Esophagus muscularis mucosa (tissue), 4 donors: ENCODE data around the gene CDH15. TPM values are rescaled to one million over a fixed set of nuclear protein-coding genes. Genes with fewer than 3 reads are reported as not detected.

Experiments used
- DNase-seq: peaks from one replicate; pipeline ENCODE4 v3.0.0-alpha.2; 2017; ENCODE audit errors: extremely low spot score
- H3K27ac ChIP-seq, 4 donors: fragments of 200-600 bp; sonication (generic); replicated peaks in 1 of 4; 1 replicate in 3 of 4; 2 replicates in 1 of 4; pipeline ENCODE4 v1.5.1; 2016 to 2019; ENCODE audit warnings: mild to moderate bottlenecking in 1 of 4
- H3K27me3 ChIP-seq, 4 donors: fragments of 200-600 bp; sonication (generic); one replicate each; pipeline versions ENCODE4 v1.5.1 to v1.6.0; 2016 to 2019
- H3K36me3 ChIP-seq, 4 donors: fragments of 200-600 bp; sonication (generic); one replicate each; pipeline ENCODE4 v1.5.1; 2016 to 2019
- H3K4me1 ChIP-seq, 4 donors: fragments of 200-600 bp; sonication (generic); one replicate each; pipeline ENCODE4 v1.5.1; 2016 to 2019
- H3K4me3 ChIP-seq, 4 donors: fragments of 200-600 bp; sonication (generic); 1 replicate in 2 of 4; 2 replicates in 2 of 4; pipeline ENCODE4 v1.5.1; 2016 to 2019; ENCODE audit warnings: mild to moderate bottlenecking in 4 of 4, moderate library complexity in 1 of 4
- H3K9me3 ChIP-seq, 4 donors: fragments of 200-600 bp; sonication (generic); 1 replicate in 3 of 4; 2 replicates in 1 of 4; pipeline ENCODE4 v1.5.1; 2016 to 2019
- EP300 ChIP-seq: sonication (generic); formaldehyde crosslinking; IDR thresholded peaks from one replicate; pipeline ENCODE4 v1.6.1; 2017; ENCODE audit warnings: antibody characterized with exemption
- POLR2A ChIP-seq: fragments of 450-650 bp; IDR thresholded peaks from one replicate; pipeline ENCODE4 v1.6.1; 2017; ENCODE audit warnings: antibody characterized with exemption, moderate library complexity, mild to moderate bottlenecking, low read depth
- POLR2AphosphoS5 ChIP-seq, 2 donors: sonication (generic); formaldehyde crosslinking; IDR thresholded peaks; one replicate each; pipeline ENCODE4 v1.6.1; 2017; ENCODE audit warnings: antibody characterized with exemption in 2 of 2
- WGBS: methylation state at CpG from one replicate; pipeline ENCODE4 v1.1.5; 2018; 5-methylcytosine and 5-hydroxymethylcytosine counted together
- intact Hi-C: fragments of 100-400 bp; cut with DNase I; formaldehyde crosslinking; loops from one replicate; pipeline ENCODE4 v1.15.1; 2023
- total RNA-seq, 4 donors: library from RNA; depleted of rRNA; stranded (reverse); fragments of >200 nt; gene quantifications; one replicate each; pipeline versions ENCODE4 v1.1.0 to v1.2.1, GENCODE V29; 2016
- TF ChIP-seq, protein P1 (sequence below), 3 experiments: fragments of 200-600 bp in 2 of 3; fragments of 450-650 bp in 1 of 3; sonication (generic) in 2 of 3; IDR thresholded peaks; one replicate each; pipeline ENCODE4 v1.5.1; 2017 to 2019; ENCODE audit warnings: antibody characterized with exemption in 3 of 3, mild to moderate bottlenecking in 2 of 3, moderate library complexity in 1 of 3

Gene CDH15
- total RNA-seq, 4 donors from 2014 or later = under 0.01 to 0.17 (median 0.13) TPM; not detected in 1

- Histone ChIP-seq H3K27me3 (no peaks in the 10 kb centered on the region), H3K4me1 (peaks cover 20 to 45% (median 36%) of the 10 kb centered on the region in 4 donors), H3K27ac (peak overlapping the region; percentile 93 to 97 (median 95)), H3K9me3 (no peaks in the 10 kb centered on the region), H3K4me3 (peak overlapping the region; percentile 76 to 98 (median 92)), H3K36me3 (peaks cover 4 to 20% (median 17%) of the 10 kb centered on the region in 4 donors)
- TF ChIP-seq POLR2A (no peak), EP300 (no peak), POLR2AphosphoS5 (IDR thresholded peaks at IDR 0.05) (no peak)
- TF ChIP-seq, protein P1, sequence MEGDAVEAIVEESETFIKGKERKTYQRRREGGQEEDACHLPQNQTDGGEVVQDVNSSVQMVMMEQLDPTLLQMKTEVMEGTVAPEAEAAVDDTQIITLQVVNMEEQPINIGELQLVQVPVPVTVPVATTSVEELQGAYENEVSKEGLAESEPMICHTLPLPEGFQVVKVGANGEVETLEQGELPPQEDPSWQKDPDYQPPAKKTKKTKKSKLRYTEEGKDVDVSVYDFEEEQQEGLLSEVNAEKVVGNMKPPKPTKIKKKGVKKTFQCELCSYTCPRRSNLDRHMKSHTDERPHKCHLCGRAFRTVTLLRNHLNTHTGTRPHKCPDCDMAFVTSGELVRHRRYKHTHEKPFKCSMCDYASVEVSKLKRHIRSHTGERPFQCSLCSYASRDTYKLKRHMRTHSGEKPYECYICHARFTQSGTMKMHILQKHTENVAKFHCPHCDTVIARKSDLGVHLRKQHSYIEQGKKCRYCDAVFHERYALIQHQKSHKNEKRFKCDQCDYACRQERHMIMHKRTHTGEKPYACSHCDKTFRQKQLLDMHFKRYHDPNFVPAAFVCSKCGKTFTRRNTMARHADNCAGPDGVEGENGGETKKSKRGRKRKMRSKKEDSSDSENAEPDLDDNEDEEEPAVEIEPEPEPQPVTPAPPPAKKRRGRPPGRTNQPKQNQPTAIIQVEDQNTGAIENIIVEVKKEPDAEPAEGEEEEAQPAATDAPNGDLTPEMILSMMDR (IDR thresholded peaks at IDR 0.05) = no peak
- intact Hi-C loops = no loop called here
- 0% methylated on average over 11 of the region's 11 CpGs for WGBS
- no peak for DNase-seq
These were observed 45.5 kb downstream of the CDH15 start for GRCh38 chr16:89217138-89217387.

GRCh38 chr16:89217388-89218191, 46.0 kb downstream of the CDH15 start, which contains the start of gene ZNF778:
Gene ZNF778, plus strand, starts transcription at chr16:89217703. Its CDS starts 3,425 bp downstream, at chr16:89221128.
- Histone ChIP-seq H3K4me1 (peaks cover 20 to 45% (median 36%) of the 10 kb centered on the region in 4 donors), H3K36me3 (peaks cover 9 to 25% (median 22%) of the 10 kb centered on the region in 4 donors), H3K4me3 (peak within 1 kb of the TSS; percentile 76 to 98 (median 92)), H3K27ac (peak within 1 kb of the TSS; percentile 93 to 97 (median 95)), H3K9me3 (no peaks in the 10 kb centered on the region), H3K27me3 (no peaks in the 10 kb centered on the region)
- 0% methylated on average over 36 of the region's 91 CpGs for WGBS
- TF ChIP-seq EP300 (no peak), POLR2A (peak; percentile 58), POLR2AphosphoS5 (IDR thresholded peaks at IDR 0.05) (peak; percentile 90 to 93)
- TF ChIP-seq, protein P1 (IDR thresholded peaks at IDR 0.05) = peak in 2 of 3 experiments; percentile 6 to 12
- peak; percentile 95 for DNase-seq
- intact Hi-C loops = no loop called here

- no peak overlapping the region for H3K27ac ChIP-seq
- H3K9me3 ChIP-seq = no peaks in the 10 kb centered on the region
- H3K4me3 ChIP-seq = no peak overlapping the region
- intact Hi-C loops = no loop called here
- peaks cover 23 to 43% (median 40%) of the 10 kb centered on the region in 4 donors for H3K36me3 ChIP-seq
- no peak for DNase-seq
- TF ChIP-seq EP300 (no peak), POLR2A (no peak), POLR2AphosphoS5 (IDR thresholded peaks at IDR 0.05) (no peak)
- TF ChIP-seq, protein P1 (IDR thresholded peaks at IDR 0.05) = no peak
- H3K4me1 ChIP-seq = peaks cover 20 to 45% (median 36%) of the 10 kb centered on the region in 4 donors
- no peaks in the 10 kb centered on the region for H3K27me3 ChIP-seq
- WGBS = 68% methylated on average over 5 of the region's 5 CpGs
These were observed 47.8 kb downstream of the CDH15 start for GRCh38 chr16:89219365-89219764.

DNA sequence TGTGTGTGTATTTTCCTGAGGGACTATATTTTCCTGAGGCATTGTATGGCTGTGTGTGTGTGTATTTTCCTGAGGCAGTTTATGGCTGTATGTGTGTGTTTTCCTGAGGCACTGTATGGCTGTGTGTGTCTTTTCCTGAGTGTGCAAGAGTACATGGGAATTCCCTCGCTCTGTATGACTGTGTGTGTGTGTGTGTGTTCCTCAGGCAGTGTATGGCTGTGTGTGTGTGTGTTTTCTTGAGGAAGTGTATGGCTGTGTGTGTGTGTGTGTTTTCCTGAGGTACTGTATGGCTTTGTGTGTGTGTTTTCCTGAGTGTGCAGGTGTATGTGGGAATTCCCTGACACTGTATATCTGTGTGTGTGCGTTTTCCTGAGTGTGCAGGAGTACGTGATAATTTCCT, 50.1 kb downstream of the CDH15 start:
- H3K9me3 ChIP-seq = no peaks in the 10 kb centered on the region
- no peaks in the 10 kb centered on the region for H3K27me3 ChIP-seq
- peaks cover 39 to 65% (median 59%) of the 10 kb centered on the region in 4 donors for H3K36me3 ChIP-seq
- no peak for DNase-seq
- no peak overlapping the region for H3K4me3 ChIP-seq
- no peak for TF ChIP-seq EP300
- no peak overlapping the region for H3K27ac ChIP-seq
- peaks cover 11 to 30% (median 22%) of the 10 kb centered on the region in 4 donors for H3K4me1 ChIP-seq
- 78% methylated on average over 3 of the region's 3 CpGs for WGBS
- intact Hi-C loops = no loop called here

DNA sequence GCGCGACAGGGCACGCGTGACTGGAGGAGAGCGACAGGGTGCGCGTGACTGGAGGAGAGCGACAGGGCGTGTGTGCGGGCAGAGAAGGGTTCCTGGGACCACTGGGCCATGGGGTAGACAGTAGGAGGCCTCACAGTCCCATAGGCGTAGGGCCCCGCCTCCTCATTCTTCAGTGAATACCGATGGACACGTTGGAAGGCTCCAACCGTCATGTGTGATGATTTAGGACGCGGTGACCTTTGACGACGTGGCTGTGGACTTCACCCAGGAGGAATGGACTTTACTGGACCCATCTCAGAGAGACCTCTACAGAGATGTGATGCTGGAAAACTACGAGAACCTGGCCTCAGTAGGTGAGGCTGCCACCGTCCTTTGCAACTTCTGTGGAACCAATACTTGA, 51.4 kb downstream of the CDH15 start:
- DNase-seq = no peak
- peaks cover 8 to 21% (median 16%) of the 10 kb centered on the region in 4 donors for H3K4me1 ChIP-seq
- H3K36me3 ChIP-seq = peaks cover 53 to 79% (median 73%) of the 10 kb centered on the region in 4 donors
- no peak overlapping the region for H3K4me3 ChIP-seq
- H3K9me3 ChIP-seq = no peaks in the 10 kb centered on the region
- H3K27me3 ChIP-seq = no peaks in the 10 kb centered on the region
- WGBS = 97% methylated on average over 20 of the region's 21 CpGs
- intact Hi-C loops = no loop called here
- no peak for TF ChIP-seq POLR2AphosphoS5 (IDR thresholded peaks at IDR 0.05)
- no peak for TF ChIP-seq EP300
- TF ChIP-seq, protein P1 (IDR thresholded peaks at IDR 0.05) = no peak
- TF ChIP-seq POLR2A = no peak
- H3K27ac ChIP-seq = no peak overlapping the region
